ENCODE results near the gene MAGOHB. TPM values are rescaled to one million over a fixed set of nuclear protein-coding genes. Genes with fewer than 3 reads are reported as not detected.
"Not testable (repeated sequence)": the region's sequence is repeated elsewhere in the genome, so short reads cannot be mapped to it uniquely, and the experiment has no call there.

Gene MAGOHB
- total RNA-seq, 3 donors from 2014 or later (not counting 1 experiment from before 2014, with no cell fraction given): 13.0 to 16.3 (median 13.1) TPM

- Mint-ChIP-seq H3K36me3 (no peaks in the 10 kb centered on the region), H3K27me3 (ENCODE audit: low read depth in 2 of 2) (no peaks in the 10 kb centered on the region), H3K4me1 (peaks cover 6 to 12% of the 10 kb centered on the region in 2 donors), H3K27ac (no peak overlapping the region), H3K4me3 (no peak overlapping the region), H3K9me3 (no peaks in the 10 kb centered on the region)
- no CpG with 5 or more reads among the region's 2 CpGs for WGBS (ENCODE audit: insufficient coverage)
- Histone ChIP-seq H3K27ac (ENCODE audit: low read length) (no peak overlapping the region), H3K36me3 (ENCODE audit: control insufficient read depth, insufficient read depth, low read length) (peaks cover 3% of the 10 kb centered on the region), H3K27me3 (ENCODE audit: control insufficient read depth, insufficient read depth, low read length) (no peaks in the 10 kb centered on the region), H3K4me1 (ENCODE audit: control insufficient read depth, insufficient read depth, low read length) (peaks cover 4% of the 10 kb centered on the region), H3K9me3 (ENCODE audit: control insufficient read depth, insufficient read depth, low read length) (no peaks in the 10 kb centered on the region), H3K4me3 (ENCODE audit: low read length) (no peak overlapping the region)
- TF ChIP-seq CTCF (IDR thresholded peaks at IDR 0.05): no peak
- DNase-seq (no peak), ATAC-seq (no peak)
- intact Hi-C loops (cut with micrococcal nuclease): no loop called here
These were observed 17.5 kb downstream of the MAGOHB start for GRCh38 chr12:10595881-10596280.

- TF ChIP-seq CTCF (IDR thresholded peaks at IDR 0.05): no peak
- Mint-ChIP-seq H3K4me3 (no peak overlapping the region), H3K9me3 (no peaks in the 10 kb centered on the region), H3K27ac (no peak overlapping the region), H3K4me1 (no peaks in the 10 kb centered on the region), H3K27me3 (ENCODE audit: low read depth in 2 of 2) (no peaks in the 10 kb centered on the region), H3K36me3 (no peaks in the 10 kb centered on the region)
- no peak overlapping the region for H3K4me3 ChIP-seq (ENCODE audit: low read length)
- no peaks in the 10 kb centered on the region for H3K4me1 ChIP-seq (ENCODE audit: control insufficient read depth, insufficient read depth, low read length)
- H3K36me3 ChIP-seq (ENCODE audit: control insufficient read depth, insufficient read depth, low read length): no peaks in the 10 kb centered on the region
- no peak overlapping the region for H3K27ac ChIP-seq (ENCODE audit: low read length)
- no peaks in the 10 kb centered on the region for H3K9me3 ChIP-seq (ENCODE audit: control insufficient read depth, insufficient read depth, low read length)
- 95% methylated on average over 1 of the region's 3 CpGs for WGBS (ENCODE audit: insufficient coverage)
- ATAC-seq (no peak), DNase-seq (no peak)
- H3K27me3 ChIP-seq (ENCODE audit: control insufficient read depth, insufficient read depth, low read length): no peaks in the 10 kb centered on the region
- intact Hi-C loops (cut with micrococcal nuclease): no loop called here
These were observed 22.4 kb downstream of the MAGOHB start for GRCh38 chr12:10590966-10591365.

- ATAC-seq (no peak), DNase-seq (no peak)
- Mint-ChIP-seq H3K27ac (no peak overlapping the region), H3K27me3 (ENCODE audit: low read depth in 2 of 2) (no peaks in the 10 kb centered on the region), H3K4me3 (no peak overlapping the region), H3K36me3 (no peaks in the 10 kb centered on the region), H3K4me1 (no peaks in the 10 kb centered on the region), H3K9me3 (no peaks in the 10 kb centered on the region)
- no peak for TF ChIP-seq CTCF (IDR thresholded peaks at IDR 0.05)
- Histone ChIP-seq H3K36me3 (ENCODE audit: control insufficient read depth, insufficient read depth, low read length) (no peaks in the 10 kb centered on the region), H3K9me3 (ENCODE audit: control insufficient read depth, insufficient read depth, low read length) (no peaks in the 10 kb centered on the region), H3K27me3 (ENCODE audit: control insufficient read depth, insufficient read depth, low read length) (no peaks in the 10 kb centered on the region), H3K4me1 (ENCODE audit: control insufficient read depth, insufficient read depth, low read length) (no peaks in the 10 kb centered on the region), H3K4me3 (ENCODE audit: low read length) (no peak overlapping the region), H3K27ac (ENCODE audit: low read length) (no peak overlapping the region)
- intact Hi-C loops (cut with micrococcal nuclease): no loop called here
- WGBS (ENCODE audit: insufficient coverage): no CpG with 5 or more reads among the region's 1 CpG
These were observed 29.0 kb downstream of the MAGOHB start for GRCh38 chr12:10584415-10584814.

- H3K4me3 ChIP-seq (ENCODE audit: low read length): no peak overlapping the region
- no peak for DNase-seq
- intact Hi-C loops (cut with micrococcal nuclease): no loop called here
- TF ChIP-seq CTCF (IDR thresholded peaks at IDR 0.05): no peak
- no peaks in the 10 kb centered on the region for H3K9me3 ChIP-seq (ENCODE audit: control insufficient read depth, insufficient read depth, low read length)
- H3K27ac ChIP-seq (ENCODE audit: low read length): no peak overlapping the region
- no peak for ATAC-seq
- Mint-ChIP-seq H3K27ac (no peak overlapping the region), H3K4me1 (no peaks in the 10 kb centered on the region), H3K27me3 (ENCODE audit: low read depth in 2 of 2) (no peaks in the 10 kb centered on the region), H3K4me3 (no peak overlapping the region), H3K36me3 (no peaks in the 10 kb centered on the region), H3K9me3 (no peaks in the 10 kb centered on the region)
- WGBS (ENCODE audit: insufficient coverage): no CpG with 5 or more reads among the region's 3 CpGs
- H3K27me3 ChIP-seq (ENCODE audit: control insufficient read depth, insufficient read depth, low read length): no peaks in the 10 kb centered on the region
- H3K36me3 ChIP-seq (ENCODE audit: control insufficient read depth, insufficient read depth, low read length): no peaks in the 10 kb centered on the region
- no peaks in the 10 kb centered on the region for H3K4me1 ChIP-seq (ENCODE audit: control insufficient read depth, insufficient read depth, low read length)
These were observed 30.7 kb downstream of the MAGOHB start for GRCh38 chr12:10582704-10583103.

GRCh38 chr12:10582133-10582532 lies 31.3 kb downstream of the MAGOHB start:
- H3K4me3 ChIP-seq (ENCODE audit: low read length); H3K27me3 Mint-ChIP-seq (ENCODE audit: low read depth in 2 of 2); H3K27me3 ChIP-seq (ENCODE audit: control insufficient read depth, insufficient read depth, low read length); H3K4me3 Mint-ChIP-seq; H3K27ac ChIP-seq (ENCODE audit: low read length); H3K36me3 ChIP-seq (ENCODE audit: control insufficient read depth, insufficient read depth, low read length); H3K27ac Mint-ChIP-seq; H3K4me1 ChIP-seq (ENCODE audit: control insufficient read depth, insufficient read depth, low read length); H3K9me3 ChIP-seq (ENCODE audit: control insufficient read depth, insufficient read depth, low read length); H3K4me1 Mint-ChIP-seq; intact Hi-C loops (cut with micrococcal nuclease); ATAC-seq; H3K36me3 Mint-ChIP-seq; H3K9me3 Mint-ChIP-seq; DNase-seq: not testable (repeated sequence)
- 89% methylated on average over 3 of the region's 3 CpGs for WGBS (ENCODE audit: insufficient coverage)
